Brain microvascular endothelial cell (primary cell): ENCODE measurements around the gene DDX54.
"Not testable (repeated sequence)": the region's sequence is repeated elsewhere in the genome, so short reads cannot be mapped to it uniquely, and the experiment has no call there.

Experiments used
- DNase-seq: peaks from one replicate; pipeline ENCODE4 v3.0.0-alpha.2; 2020
- H3K27ac ChIP-seq: fragments of 250-450 bp; sonication (Bioruptor Pico); 2 replicates; pipeline ENCODE4 v1.5.1; 2020; ENCODE audit warnings: mild to moderate bottlenecking, moderate library complexity
- H3K27me3 ChIP-seq: fragments of 250-450 bp; sonication (Bioruptor Pico); replicated peaks from 2 replicates; pipeline ENCODE4 v1.5.1; 2020; ENCODE audit warnings: mild to moderate bottlenecking
- H3K36me3 ChIP-seq: fragments of 250-450 bp; sonication (Bioruptor Pico); replicated peaks from 2 replicates; pipeline ENCODE4 v1.5.1; 2020; ENCODE audit warnings: mild to moderate bottlenecking
- H3K4me3 ChIP-seq: 2 replicates; pipeline ENCODE4 v1.5.1; 2011; ENCODE audit warnings: low read depth, mild to moderate bottlenecking, control low read depth, low read length, moderate library complexity
- in situ Hi-C: cut with HindIII; loops from 2 replicates; pipeline ENCODE4 v1.10.0; 2017; ENCODE audit warnings: low sequenced_read_pairs, low pct_ligation_motif_present
- TF ChIP-seq, protein P1 (sequence below): IDR thresholded peaks from 2 replicates; pipeline ENCODE4 v1.5.1; 2011; ENCODE audit warnings: low read depth, mild to moderate bottlenecking, moderate library complexity, low read length, control low read depth, inconsistent platforms; ENCODE audit errors: missing control alignments

DDX54 gene

DNA sequence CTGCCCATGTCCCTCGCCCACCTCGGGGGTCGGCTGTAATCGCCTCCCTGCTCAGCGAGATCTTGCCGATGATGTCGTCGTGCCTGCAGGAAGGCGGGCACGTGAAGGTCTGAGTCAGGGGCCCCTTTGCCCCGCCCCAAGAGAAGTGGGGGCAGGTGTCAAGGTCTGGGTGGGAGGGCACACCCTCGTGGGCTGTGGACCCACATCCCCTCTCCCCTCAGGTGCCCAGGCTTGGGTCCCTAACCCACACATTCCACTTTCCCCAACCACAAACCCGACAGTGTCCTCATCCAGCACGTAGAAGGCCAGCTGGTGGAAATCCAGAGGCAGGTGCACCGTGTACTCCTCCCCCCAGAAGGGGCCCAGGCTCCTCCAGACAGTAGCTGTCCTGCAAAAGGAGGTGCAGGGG, 57.5 kb downstream of the DDX54 start:
- in situ Hi-C loops, result no loop called here
- Histone ChIP-seq H3K27ac (no peak overlapping the region), H3K36me3 (no peaks in the 10 kb centered on the region), H3K27me3 (peaks cover 4% of the 10 kb centered on the region), H3K4me3 (no peak overlapping the region)
- TF ChIP-seq, protein P1, sequence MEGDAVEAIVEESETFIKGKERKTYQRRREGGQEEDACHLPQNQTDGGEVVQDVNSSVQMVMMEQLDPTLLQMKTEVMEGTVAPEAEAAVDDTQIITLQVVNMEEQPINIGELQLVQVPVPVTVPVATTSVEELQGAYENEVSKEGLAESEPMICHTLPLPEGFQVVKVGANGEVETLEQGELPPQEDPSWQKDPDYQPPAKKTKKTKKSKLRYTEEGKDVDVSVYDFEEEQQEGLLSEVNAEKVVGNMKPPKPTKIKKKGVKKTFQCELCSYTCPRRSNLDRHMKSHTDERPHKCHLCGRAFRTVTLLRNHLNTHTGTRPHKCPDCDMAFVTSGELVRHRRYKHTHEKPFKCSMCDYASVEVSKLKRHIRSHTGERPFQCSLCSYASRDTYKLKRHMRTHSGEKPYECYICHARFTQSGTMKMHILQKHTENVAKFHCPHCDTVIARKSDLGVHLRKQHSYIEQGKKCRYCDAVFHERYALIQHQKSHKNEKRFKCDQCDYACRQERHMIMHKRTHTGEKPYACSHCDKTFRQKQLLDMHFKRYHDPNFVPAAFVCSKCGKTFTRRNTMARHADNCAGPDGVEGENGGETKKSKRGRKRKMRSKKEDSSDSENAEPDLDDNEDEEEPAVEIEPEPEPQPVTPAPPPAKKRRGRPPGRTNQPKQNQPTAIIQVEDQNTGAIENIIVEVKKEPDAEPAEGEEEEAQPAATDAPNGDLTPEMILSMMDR, result no peak
- no peak for DNase-seq

DNA sequence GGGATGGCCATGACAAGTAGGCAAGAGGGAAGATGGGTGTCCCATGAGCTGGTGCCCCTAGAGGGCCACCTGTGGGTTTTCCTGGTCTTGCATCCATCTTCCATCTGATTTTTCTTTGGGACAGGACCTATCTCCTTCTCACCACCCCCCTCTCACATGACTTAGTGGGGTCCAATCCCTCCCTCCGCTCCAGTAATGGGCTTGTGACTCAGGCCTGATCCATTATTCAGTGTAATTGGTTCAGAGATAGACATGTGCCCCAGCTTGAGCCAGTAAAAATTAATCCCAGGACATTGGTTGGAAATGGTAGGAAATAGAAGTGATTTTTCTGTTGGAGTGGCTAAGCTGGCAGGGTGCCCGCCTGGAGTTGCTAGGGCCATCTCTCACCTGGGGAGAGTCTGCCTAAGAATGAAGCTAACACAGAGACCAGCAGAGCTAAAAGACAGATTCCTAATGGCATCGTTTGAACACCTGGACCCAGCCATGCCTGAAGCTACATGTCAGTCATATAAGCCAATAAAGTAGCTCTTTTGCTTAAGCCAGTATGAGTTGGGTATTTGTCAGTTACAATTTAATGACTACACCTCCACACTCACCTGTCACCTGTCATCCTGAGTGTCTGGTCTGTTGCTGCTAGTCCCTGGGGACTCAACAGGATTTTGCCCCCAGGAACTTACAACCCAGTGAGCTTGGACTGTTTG, 64.5 kb downstream of the DDX54 start:
- H3K27ac ChIP-seq, result no peak overlapping the region

DNA sequence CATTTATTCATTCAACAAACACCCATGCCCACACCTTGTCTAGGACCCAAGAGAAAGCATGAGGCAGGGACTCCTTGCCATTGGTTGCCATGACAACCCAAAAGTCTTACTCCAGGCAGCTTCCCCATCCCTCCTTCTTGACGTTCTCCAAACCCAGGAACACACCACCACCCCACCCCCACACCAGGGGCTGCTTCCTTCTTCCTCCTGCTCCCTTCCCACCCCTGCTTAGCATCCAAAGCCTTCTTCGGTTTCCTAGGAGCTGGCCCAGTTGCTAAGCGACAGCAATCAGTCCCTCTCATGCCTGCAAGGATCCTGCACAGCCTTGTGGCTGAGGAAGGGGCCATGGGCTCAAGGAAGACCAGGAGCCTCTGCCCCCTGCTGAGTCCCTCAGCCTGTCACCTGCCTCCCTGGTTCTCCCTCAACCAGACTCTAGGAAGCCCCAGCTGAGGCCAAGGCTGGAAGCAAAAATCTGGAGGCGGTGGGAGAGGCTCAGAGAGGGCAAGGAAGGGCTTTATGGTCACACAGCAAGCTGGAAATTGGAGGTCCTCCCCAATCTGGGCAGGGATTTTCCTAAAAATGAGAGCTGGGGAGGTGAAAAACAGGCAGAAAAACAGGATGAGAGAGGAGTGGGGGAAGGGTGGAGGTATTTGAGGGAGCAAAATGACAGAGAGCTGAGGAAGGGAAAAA, 65.2 kb downstream of the DDX54 start:
- no peaks in the 10 kb centered on the region for H3K36me3 ChIP-seq
- in situ Hi-C loops, result no loop called here
- no peak overlapping the region for H3K4me3 ChIP-seq
- no peaks in the 10 kb centered on the region for H3K27me3 ChIP-seq
- H3K27ac ChIP-seq, result no peak overlapping the region
- TF ChIP-seq, protein P1, result no peak
- no peak for DNase-seq

More for the DNA sequence above, 64.5 kb downstream of the DDX54 start:
- in situ Hi-C loops, result no loop called here
- no peak overlapping the region for H3K4me3 ChIP-seq
- TF ChIP-seq, protein P1, result no peak
- DNase-seq, result no peak
- H3K27me3 ChIP-seq, result no peaks in the 10 kb centered on the region
- H3K36me3 ChIP-seq, result no peaks in the 10 kb centered on the region

DNA sequence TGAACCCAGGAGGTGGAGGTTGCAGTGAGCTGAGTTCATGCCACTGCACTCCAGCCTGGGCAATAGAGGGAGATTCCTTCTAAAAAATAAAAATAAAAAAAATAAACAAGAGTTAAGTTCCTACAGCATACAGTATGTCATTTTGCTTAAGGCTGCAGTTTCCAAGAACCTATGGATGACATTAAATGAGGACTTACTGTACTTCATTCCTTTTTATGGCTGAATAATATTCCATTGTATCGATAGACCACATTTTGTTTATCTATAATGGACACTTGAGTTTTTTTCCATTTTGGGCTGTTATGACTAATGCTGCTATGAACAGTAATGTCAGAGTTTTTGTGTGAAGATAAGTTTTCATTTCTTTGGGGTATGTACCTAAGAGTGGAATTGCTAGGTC, 67.1 kb downstream of the DDX54 start:
- Histone ChIP-seq H3K4me3 (no peak overlapping the region), H3K27me3 (peaks cover 4% of the 10 kb centered on the region), H3K27ac (no peak overlapping the region), H3K36me3 (no peaks in the 10 kb centered on the region)
- in situ Hi-C loops, result no loop called here
- TF ChIP-seq, protein P1, result no peak
- no peak for DNase-seq

DNA sequence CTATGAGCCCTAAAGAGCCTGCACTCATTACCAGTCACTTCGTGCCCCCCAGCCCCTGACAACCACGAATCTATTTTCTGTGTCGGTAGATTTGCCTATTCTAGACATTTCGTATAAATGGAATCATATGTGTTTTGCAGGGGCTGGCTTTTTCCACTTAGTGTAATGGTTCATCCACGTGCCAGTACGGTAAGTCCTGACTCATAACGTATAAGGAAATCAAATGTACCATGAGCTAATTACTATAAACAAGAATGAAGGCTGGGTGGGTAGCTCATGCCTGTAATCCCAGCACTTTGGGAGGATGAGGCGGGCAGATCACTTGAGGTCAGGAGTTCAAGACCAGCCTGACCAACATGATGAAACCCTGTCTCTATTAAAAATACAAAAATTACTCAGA, 67.6 kb downstream of the DDX54 start:
- H3K27ac ChIP-seq, DNase-seq, H3K36me3 ChIP-seq, in situ Hi-C loops, H3K4me3 ChIP-seq, H3K27me3 ChIP-seq: not testable (repeated sequence)

DNA sequence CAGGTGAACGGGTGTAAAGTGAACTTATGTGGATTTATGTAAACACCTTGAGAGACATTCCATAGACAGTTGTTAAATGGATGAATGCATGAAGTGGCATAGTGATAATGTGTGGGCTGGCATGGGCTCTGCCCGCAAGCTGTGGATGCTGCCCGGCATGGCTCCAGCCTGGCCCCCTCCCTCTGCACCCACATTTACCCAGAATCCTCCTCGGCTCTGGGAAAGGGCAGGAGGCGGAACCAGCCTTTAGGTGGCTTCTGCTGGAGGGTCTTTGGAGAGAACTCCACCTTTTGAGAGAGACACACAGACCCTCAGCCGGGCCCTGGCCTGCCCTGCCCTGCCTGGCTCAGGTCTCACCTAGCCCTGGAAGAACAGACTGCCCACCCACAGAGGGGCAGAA, 68.4 kb downstream of the DDX54 start:
- Histone ChIP-seq H3K36me3 (no peaks in the 10 kb centered on the region), H3K4me3 (no peak overlapping the region), H3K27me3 (peaks cover 12% of the 10 kb centered on the region), H3K27ac (no peak overlapping the region)
- TF ChIP-seq, protein P1, result no peak
- in situ Hi-C loops, result no loop called here
- no peak for DNase-seq
